ENCODE results near the gene NXNL2.

The NXNL2 gene

GRCh38 chr9:88531920-88532698 is 2.9 kb upstream of the NXNL2 start:
- DNase-seq (ENCODE audit: low read depth) = no peak

GRCh38 chr9:88533951-88534455 is 975 bp upstream of the NXNL2 start:
- DNase-seq (ENCODE audit: low read depth) = no peak

GRCh38 chr9:88535226-88536022 is 446 bp downstream of the NXNL2 start:
- DNase-seq (ENCODE audit: low read depth) = no peak

- no peak for DNase-seq (ENCODE audit: low read depth)
Measured at GRCh38 chr9:88536023-88536324, 996 bp downstream of the NXNL2 start.

- no peak for DNase-seq (ENCODE audit: low read depth)
Measured at GRCh38 chr9:88536951-88537760, 2.2 kb downstream of the NXNL2 start.

GRCh38 chr9:88537761-88538091 is 2.7 kb downstream of the NXNL2 start:
- no peak for DNase-seq (ENCODE audit: low read depth)

GRCh38 chr9:88538311-88539085 is 3.5 kb downstream of the NXNL2 start:
- DNase-seq (ENCODE audit: low read depth) = no peak

GRCh38 chr9:88539246-88539645 is 4.3 kb downstream of the NXNL2 start:
- no peak for DNase-seq (ENCODE audit: low read depth)

- DNase-seq (ENCODE audit: low read depth) = no peak
Measured at GRCh38 chr9:88540251-88540763, 5.3 kb downstream of the NXNL2 start.

- DNase-seq (ENCODE audit: low read depth) = no peak
Measured at GRCh38 chr9:88544245-88544644, 9.3 kb downstream of the NXNL2 start.

GRCh38 chr9:88551546-88552137 is 16.7 kb downstream of the NXNL2 start:
- DNase-seq (ENCODE audit: low read depth) = no peak

GRCh38 chr9:88553350-88553749 is 18.4 kb downstream of the NXNL2 start:
- DNase-seq (ENCODE audit: low read depth) = no peak

- DNase-seq (ENCODE audit: low read depth) = no peak
Measured at GRCh38 chr9:88555268-88555980, 20.4 kb downstream of the NXNL2 start.

GRCh38 chr9:88559661-88560060 is 24.7 kb downstream of the NXNL2 start:
- DNase-seq (ENCODE audit: low read depth) = no peak

GRCh38 chr9:88567870-88568269 is 32.9 kb downstream of the NXNL2 start:
- DNase-seq (ENCODE audit: low read depth) = no peak

- no peak for DNase-seq (ENCODE audit: low read depth)
Measured at GRCh38 chr9:88571419-88571818, 36.4 kb downstream of the NXNL2 start.

- DNase-seq (ENCODE audit: low read depth) = no peak
Measured at GRCh38 chr9:88572684-88573083, 37.7 kb downstream of the NXNL2 start.

GRCh38 chr9:88574953-88575352 is 40.0 kb downstream of the NXNL2 start:
- no peak for DNase-seq (ENCODE audit: low read depth)

GRCh38 chr9:88577256-88578120 is 42.5 kb downstream of the NXNL2 start:
- no peak for DNase-seq (ENCODE audit: low read depth)
